ENCODE measurements around the gene EFCAB6.
A peak's percentile ranks its signal among the peaks of the same experiment; 100 is the strongest.

The EFCAB6 gene

DNA sequence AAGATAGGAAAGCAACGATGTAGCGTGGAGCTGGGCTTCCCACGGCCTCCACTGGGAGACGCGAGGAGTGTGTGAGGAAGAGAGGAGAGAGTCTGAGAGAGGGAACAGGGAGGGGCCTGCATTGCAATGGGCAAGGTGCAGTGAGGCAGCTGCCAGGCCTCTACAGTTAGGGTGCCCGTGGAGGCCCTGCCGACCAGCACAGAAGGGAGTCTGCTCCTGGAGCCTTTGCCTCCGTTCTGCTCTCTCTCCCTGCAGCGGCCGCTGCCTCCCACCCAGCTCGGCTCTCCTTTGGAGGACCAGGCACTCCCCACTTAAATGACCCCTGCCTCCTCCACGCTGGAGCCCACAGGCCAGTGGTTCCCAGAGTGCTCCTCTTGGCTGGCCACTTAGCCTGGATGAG lies 181.7 kb downstream of the EFCAB6 start:
- DNase-seq (ENCODE audit: low read depth, low spot score), result no peak
- H3K4me3 ChIP-seq (ENCODE audit: low read depth, low read length), result no peak overlapping the region
- in situ Hi-C loops (cut with HindIII; ENCODE audit: low sequenced_read_pairs), result no loop called here
- TF ChIP-seq, protein P1, sequence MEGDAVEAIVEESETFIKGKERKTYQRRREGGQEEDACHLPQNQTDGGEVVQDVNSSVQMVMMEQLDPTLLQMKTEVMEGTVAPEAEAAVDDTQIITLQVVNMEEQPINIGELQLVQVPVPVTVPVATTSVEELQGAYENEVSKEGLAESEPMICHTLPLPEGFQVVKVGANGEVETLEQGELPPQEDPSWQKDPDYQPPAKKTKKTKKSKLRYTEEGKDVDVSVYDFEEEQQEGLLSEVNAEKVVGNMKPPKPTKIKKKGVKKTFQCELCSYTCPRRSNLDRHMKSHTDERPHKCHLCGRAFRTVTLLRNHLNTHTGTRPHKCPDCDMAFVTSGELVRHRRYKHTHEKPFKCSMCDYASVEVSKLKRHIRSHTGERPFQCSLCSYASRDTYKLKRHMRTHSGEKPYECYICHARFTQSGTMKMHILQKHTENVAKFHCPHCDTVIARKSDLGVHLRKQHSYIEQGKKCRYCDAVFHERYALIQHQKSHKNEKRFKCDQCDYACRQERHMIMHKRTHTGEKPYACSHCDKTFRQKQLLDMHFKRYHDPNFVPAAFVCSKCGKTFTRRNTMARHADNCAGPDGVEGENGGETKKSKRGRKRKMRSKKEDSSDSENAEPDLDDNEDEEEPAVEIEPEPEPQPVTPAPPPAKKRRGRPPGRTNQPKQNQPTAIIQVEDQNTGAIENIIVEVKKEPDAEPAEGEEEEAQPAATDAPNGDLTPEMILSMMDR (IDR thresholded peaks at IDR 0.05; ENCODE audit: low read depth, low read length), result no peak

DNA sequence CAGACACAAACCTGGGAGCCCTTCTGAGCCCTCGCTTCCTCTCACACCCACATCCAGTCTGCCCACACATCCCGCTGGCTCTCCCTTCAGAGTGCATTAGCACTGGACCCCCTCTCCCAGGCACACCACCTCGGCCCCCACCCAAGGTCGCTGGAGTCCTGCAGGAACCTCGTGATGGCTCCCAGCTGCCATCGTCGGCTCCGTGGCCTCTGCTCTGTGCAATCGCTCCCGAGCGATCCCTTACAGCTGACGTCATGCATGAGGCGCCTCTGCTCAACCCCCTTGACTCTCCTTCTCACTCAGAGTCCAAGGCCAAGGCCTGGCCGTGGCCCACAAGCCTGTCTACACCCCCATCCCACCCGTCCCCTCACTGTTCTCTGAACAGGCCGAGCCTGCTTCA lies 183.9 kb downstream of the EFCAB6 start:
- no peak for DNase-seq (ENCODE audit: low read depth, low spot score)
- H3K4me3 ChIP-seq (ENCODE audit: low read depth, low read length), result no peak overlapping the region
- TF ChIP-seq, protein P1 (IDR thresholded peaks at IDR 0.05; ENCODE audit: low read depth, low read length), result no peak
- in situ Hi-C loops (cut with HindIII; ENCODE audit: low sequenced_read_pairs), result no loop called here

DNA sequence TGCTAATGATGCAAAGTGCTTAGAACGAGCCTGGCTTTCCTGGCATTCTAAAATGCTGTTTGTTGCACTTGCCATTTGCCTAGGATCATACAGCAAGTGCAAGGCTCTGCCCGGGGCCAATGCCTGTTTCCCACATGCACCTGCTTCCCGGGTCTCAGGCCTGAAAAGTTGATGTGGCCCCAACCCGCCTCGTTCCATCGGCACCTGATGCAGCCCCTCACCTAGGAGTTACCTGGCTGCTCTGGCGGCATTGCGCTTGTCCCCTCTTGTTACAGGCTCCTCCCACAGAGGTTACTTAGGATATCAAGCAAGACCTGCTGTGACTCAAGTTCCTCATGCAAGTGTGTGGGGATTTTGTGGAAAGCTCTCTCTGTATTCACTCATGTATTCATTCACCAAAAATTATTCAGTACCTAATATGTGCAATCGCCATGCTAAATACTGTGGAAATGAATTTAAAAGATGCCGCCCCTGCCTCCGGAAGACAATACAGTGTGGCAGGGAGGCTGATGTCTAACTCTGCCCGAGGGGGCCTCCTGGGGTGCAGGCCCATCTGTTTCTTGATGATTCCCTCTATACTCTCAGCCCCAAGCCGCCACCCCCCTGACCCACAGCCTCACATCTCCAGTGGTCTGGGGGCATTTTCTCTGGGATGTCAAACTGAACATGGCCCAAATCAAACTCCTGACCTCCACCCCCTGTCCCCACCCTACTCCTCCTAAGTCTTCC lies 184.5 kb downstream of the EFCAB6 start:
- in situ Hi-C loops (cut with HindIII; ENCODE audit: low sequenced_read_pairs), result no loop called here

DNA sequence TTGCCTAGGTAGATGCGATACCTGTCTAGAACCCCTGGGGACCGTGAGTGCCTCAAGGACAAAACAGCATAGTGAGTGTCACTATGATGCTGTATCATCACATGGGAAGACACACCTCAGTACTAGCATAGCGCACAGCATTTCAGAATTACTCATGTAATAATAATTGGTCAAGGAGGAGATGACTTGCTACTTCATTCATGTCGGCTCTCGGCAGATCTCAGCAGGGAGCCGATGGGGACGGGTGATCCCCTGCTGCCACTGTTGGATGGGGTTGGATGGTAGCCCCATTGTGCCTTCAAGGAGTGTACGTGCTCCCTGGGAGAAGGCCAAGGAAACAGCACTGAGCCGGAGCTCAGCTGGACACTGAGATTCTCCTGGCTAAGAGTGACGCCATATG lies 186.9 kb downstream of the EFCAB6 start:
- in situ Hi-C loops (cut with HindIII; ENCODE audit: low sequenced_read_pairs), result no loop called here
- TF ChIP-seq, protein P1 (IDR thresholded peaks at IDR 0.05; ENCODE audit: low read depth, low read length), result no peak
- no peak overlapping the region for H3K4me3 ChIP-seq (ENCODE audit: low read depth, low read length)
- DNase-seq (ENCODE audit: low read depth, low spot score), result peak; percentile 66

More for the DNA sequence above, 184.5 kb downstream of the EFCAB6 start:
- DNase-seq (ENCODE audit: low read depth, low spot score), result no peak
- TF ChIP-seq, protein P1 (IDR thresholded peaks at IDR 0.05; ENCODE audit: low read depth, low read length), result no peak
- H3K4me3 ChIP-seq (ENCODE audit: low read depth, low read length), result no peak overlapping the region

DNA sequence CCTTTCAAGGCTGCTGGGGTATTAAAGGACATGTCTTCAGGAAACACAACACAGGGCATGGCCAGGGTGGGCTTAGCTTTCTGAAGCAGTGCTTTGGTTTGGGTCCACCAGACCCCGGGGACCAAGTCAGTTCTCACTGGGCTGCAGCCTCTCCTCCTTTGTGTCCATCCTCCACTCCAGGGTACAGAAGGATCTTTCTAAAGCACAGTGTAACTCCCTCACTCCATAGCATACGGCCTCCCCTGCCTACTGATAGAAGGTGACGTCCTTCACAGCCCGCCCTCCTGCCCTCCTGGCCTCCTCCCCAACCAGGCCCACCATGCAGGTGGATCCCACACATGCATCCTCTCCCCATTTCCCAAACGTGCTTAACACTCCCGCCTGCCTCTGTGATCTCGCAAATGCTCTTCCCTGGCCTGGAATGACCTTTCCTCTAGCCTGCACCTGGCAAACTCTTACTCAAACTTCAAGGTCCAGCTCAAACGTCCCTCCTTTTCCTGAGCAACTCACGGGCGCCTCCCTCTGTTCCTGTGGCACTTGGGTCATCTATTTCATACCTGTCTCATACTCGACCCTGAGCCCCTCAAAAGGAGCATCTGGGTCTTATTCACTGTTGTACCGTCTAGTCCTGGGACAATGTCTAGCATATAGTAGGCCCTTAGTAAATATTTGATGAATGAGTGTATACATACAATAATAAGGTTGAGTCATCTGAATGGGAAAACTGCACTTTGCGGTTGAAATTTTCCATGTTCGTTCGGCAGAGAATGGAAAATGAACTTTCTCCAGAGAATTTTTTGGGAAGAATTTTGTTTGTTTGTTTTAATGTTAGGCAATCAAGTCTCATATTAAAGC lies 187.7 kb downstream of the EFCAB6 start:
- TF ChIP-seq, protein P1 (IDR thresholded peaks at IDR 0.05; ENCODE audit: low read depth, low read length), result no peak
- H3K4me3 ChIP-seq (ENCODE audit: low read depth, low read length), result no peak overlapping the region
- peak; percentile 60 for DNase-seq (ENCODE audit: low read depth, low spot score)
- in situ Hi-C loops (cut with HindIII; ENCODE audit: low sequenced_read_pairs), result no loop called here

DNA sequence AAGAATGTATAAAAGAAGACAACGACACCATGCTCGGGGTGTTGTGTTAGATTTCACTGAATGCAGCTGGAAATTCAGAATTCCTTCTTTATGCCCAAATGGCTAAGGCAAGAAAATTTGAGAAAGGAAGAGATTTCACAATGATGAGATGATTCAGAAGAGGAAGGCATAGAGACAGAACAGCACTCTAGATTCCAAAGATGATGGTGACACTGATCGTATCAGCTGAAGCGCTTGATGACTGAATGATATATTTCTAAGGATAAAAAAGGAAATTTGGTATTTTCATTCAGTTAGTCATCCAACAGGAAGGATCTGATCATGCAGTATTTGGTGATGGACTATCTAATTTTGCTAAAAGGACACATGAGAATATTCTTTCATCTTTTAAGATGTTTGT lies 189.2 kb downstream of the EFCAB6 start:
- in situ Hi-C loops (cut with HindIII; ENCODE audit: low sequenced_read_pairs), result no loop called here
- TF ChIP-seq, protein P1 (IDR thresholded peaks at IDR 0.05; ENCODE audit: low read depth, low read length), result no peak
- DNase-seq (ENCODE audit: low read depth, low spot score), result no peak
- no peak overlapping the region for H3K4me3 ChIP-seq (ENCODE audit: low read depth, low read length)

Measured in astrocyte of the spinal cord (primary cell).